A673 (cell line): Measurements from ENCODE around the gene RASL12. TPM values are rescaled to one million over a fixed set of nuclear protein-coding genes. Genes with fewer than 3 reads are reported as not detected.

Experiments used
- BruUV-seq: library from RNA; stranded (reverse); fragments of 400-500 nt; replicated peaks from 2 replicates; lab custom pipeline; 2021; lab: Mats Ljungman, UMichigan
- CTCF ChIA-PET: fragments of 300-600 bp; sonication (Branson Sonifier 250); formaldehyde crosslinking; loops from one replicate; lab custom pipeline; 2022; ENCODE audit warnings: antibody characterized with exemption; lab: Charles Lee
- POLR2A ChIA-PET: fragments of 300-600 bp; sonication (Branson Sonifier 250); formaldehyde crosslinking; loops from one replicate; lab custom pipeline; 2022; ENCODE audit warnings: antibody characterized with exemption; ENCODE audit not compliant: low non-redundant PET; lab: Charles Lee
- DNase-seq: peaks from one replicate; pipeline ENCODE4 v3.0.0-alpha.2; 2015; ENCODE audit warnings: low spot score
- H3K27ac ChIP-seq: fragments of 200-600 bp; sonication (generic); 2 replicates; pipeline ENCODE4 v1.5.1; 2016; ENCODE audit warnings: mixed run types, low read depth, mild to moderate bottlenecking, mixed read lengths, antibody characterized with exemption, low read length; ENCODE audit not compliant: poor library complexity, severe bottlenecking
- H3K27me3 ChIP-seq: fragments of 200-600 bp; sonication (generic); replicated peaks from 2 replicates; pipeline ENCODE4 v1.6.1; 2017; ENCODE audit warnings: mixed run types, low read depth, mild to moderate bottlenecking, mixed read lengths, antibody characterized with exemption, low read length; ENCODE audit not compliant: insufficient read depth, poor library complexity
- H3K36me3 ChIP-seq: fragments of 200-600 bp; sonication (generic); 2 replicates; pipeline ENCODE4 v1.6.1; 2016; ENCODE audit warnings: mixed run types, mild to moderate bottlenecking, mixed read lengths, antibody characterized with exemption, low read length; ENCODE audit not compliant: insufficient read depth, poor library complexity, severe bottlenecking
- H3K4me1 ChIP-seq: fragments of 200-600 bp; sonication (generic); 2 replicates; pipeline ENCODE4 v1.6.1; 2017; ENCODE audit warnings: mixed run types, mild to moderate bottlenecking, mixed read lengths, antibody characterized with exemption, low read length; ENCODE audit not compliant: insufficient read depth, poor library complexity, severe bottlenecking
- H3K4me3 ChIP-seq: fragments of 200-600 bp; sonication (generic); 2 replicates; pipeline ENCODE4 v1.5.1; 2016; ENCODE audit warnings: low read depth, mixed run types, mild to moderate bottlenecking, mixed read lengths, low read length; ENCODE audit not compliant: poor library complexity, severe bottlenecking
- H3K9me3 ChIP-seq: fragments of 200-600 bp; sonication (generic); 2 replicates; pipeline ENCODE4 v1.6.1; 2016; ENCODE audit warnings: mixed run types, low read depth, mild to moderate bottlenecking, mixed read lengths, antibody characterized with exemption, low read length; ENCODE audit not compliant: poor library complexity, severe bottlenecking
- EZH2 ChIP-seq: fragments of 200-600 bp; sonication (generic); IDR thresholded peaks from 2 replicates; pipeline ENCODE4 v1.6.1; 2017; ENCODE audit warnings: borderline replicate concordance, low read depth, mild to moderate bottlenecking, mixed read lengths, antibody characterized with exemption, low read length; ENCODE audit not compliant: poor library complexity, severe bottlenecking
- intact Hi-C: fragments of 100-400 bp; cut with micrococcal nuclease; formaldehyde crosslinking; loops from one replicate; pipeline ENCODE4 v1.10.0; 2022; ENCODE audit not compliant: unreplicated experiment
- total RNA-seq: library from RNA; stranded (reverse); gene quantifications from 2 replicates; pipeline ENCODE4 v1.2.3, GENCODE V29; 2021
- TF ChIP-seq, protein P1 (sequence below): fragments of 300-800, 200-600 bp; sonication (generic); conservative IDR thresholded peaks from 2 replicates; pipeline ENCODE4 v1.5.1; 2017; ENCODE audit warnings: low read depth, mild to moderate bottlenecking, antibody characterized with exemption, low read length, moderate library complexity, mixed read lengths

Gene RASL12
- total RNA-seq, 1 experiment from 2014 or later, result 0.69 TPM

DNA sequence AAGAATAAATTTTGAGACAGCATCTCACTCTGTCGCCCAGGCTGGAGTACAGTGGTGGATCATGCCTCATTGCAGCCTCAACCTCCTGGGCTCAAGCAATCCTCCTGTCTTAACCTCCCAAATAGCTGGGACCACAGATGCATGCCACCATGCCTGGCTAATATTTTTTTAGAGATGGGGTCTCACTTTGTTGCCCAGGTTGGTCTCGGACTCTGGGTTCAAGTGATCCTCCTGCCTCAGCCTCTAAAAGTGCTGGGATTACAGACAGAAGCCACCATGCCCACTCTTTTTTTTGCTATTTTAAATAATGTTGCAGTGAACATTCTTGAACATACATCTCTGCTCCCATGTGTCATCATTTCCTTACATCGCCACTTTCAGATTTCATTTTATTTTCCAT lies 29.4 kb downstream of the RASL12 start:
- POLR2A ChIA-PET, result no interaction called here

DNA sequence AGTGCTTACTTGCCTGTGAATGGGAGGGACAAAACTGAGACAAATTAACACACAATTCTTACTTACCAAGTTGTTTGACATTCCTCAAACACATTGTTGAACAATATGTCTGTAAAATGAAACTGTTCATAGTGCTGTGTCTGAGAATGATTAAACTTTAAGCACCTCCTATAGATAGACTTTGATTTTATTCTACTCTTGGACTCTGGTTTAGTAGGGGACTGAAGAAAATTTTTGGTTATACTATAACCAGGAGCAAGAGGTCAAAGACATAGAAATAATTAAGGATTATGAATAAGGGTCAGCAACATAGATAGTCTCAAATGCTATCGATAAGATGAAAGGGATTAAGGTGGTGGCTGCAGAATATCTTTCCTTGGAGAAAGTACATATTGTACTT lies 30.5 kb downstream of the RASL12 start:
- no TSS peak for BruUV-seq
- Histone ChIP-seq H3K27me3 (no peaks in the 10 kb centered on the region), H3K27ac (no peak overlapping the region), H3K4me3 (no peak overlapping the region), H3K4me1 (peaks cover 7% of the 10 kb centered on the region), H3K9me3 (no peaks in the 10 kb centered on the region), H3K36me3 (no peaks in the 10 kb centered on the region)
- TF ChIP-seq, protein P1, sequence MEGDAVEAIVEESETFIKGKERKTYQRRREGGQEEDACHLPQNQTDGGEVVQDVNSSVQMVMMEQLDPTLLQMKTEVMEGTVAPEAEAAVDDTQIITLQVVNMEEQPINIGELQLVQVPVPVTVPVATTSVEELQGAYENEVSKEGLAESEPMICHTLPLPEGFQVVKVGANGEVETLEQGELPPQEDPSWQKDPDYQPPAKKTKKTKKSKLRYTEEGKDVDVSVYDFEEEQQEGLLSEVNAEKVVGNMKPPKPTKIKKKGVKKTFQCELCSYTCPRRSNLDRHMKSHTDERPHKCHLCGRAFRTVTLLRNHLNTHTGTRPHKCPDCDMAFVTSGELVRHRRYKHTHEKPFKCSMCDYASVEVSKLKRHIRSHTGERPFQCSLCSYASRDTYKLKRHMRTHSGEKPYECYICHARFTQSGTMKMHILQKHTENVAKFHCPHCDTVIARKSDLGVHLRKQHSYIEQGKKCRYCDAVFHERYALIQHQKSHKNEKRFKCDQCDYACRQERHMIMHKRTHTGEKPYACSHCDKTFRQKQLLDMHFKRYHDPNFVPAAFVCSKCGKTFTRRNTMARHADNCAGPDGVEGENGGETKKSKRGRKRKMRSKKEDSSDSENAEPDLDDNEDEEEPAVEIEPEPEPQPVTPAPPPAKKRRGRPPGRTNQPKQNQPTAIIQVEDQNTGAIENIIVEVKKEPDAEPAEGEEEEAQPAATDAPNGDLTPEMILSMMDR, result no peak
- TF ChIP-seq EZH2, result no peak
- POLR2A ChIA-PET, result no interaction called here
- CTCF ChIA-PET, result no interaction called here
- intact Hi-C loops, result loop anchor here (10.0 kb wide), 1 partner anchor 347 kb away; no protein-coding TSS in a partner anchor
- DNase-seq, result no peak

More for the DNA sequence above, 29.4 kb downstream of the RASL12 start:
- intact Hi-C loops, result loop anchor here (10.0 kb wide), 1 partner anchor 346 kb away; no protein-coding TSS in a partner anchor
- BruUV-seq, result no TSS peak
- peaks cover 4% of the 10 kb centered on the region for H3K4me1 ChIP-seq
- no peak for DNase-seq
- no peaks in the 10 kb centered on the region for H3K36me3 ChIP-seq
- H3K27ac ChIP-seq, result no peak overlapping the region
- H3K27me3 ChIP-seq, result no peaks in the 10 kb centered on the region
- CTCF ChIA-PET, result no interaction called here
- H3K9me3 ChIP-seq, result no peaks in the 10 kb centered on the region
- H3K4me3 ChIP-seq, result no peak overlapping the region
- TF ChIP-seq, protein P1, result no peak
- no peak for TF ChIP-seq EZH2

DNA sequence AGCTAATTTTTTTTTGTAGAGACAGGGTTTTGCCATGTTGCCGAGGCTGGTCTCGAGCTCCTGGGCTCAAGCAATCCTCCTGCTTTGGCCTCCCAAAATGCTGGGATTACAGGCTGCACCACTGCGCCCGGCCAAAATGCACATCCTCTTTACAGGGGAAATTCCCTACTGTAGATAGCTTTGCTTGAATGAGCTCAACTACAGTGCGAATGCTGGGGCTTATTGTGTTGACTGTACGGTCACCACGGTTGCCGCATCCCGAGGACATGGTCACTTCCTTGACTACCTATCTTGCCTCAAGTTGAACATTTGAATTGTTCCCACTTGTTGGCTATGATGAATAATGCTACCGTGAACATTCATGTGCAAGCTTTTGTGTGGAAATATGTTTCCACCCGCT lies 33.1 kb downstream of the RASL12 start:
- CTCF ChIA-PET, result no interaction called here
- DNase-seq, result no peak
- peaks cover 7% of the 10 kb centered on the region for H3K4me1 ChIP-seq
- no peak overlapping the region for H3K4me3 ChIP-seq
- no peak overlapping the region for H3K27ac ChIP-seq
- no peaks in the 10 kb centered on the region for H3K9me3 ChIP-seq
- TF ChIP-seq EZH2, result no peak
- TF ChIP-seq, protein P1, result no peak
- no peaks in the 10 kb centered on the region for H3K27me3 ChIP-seq
- intact Hi-C loops, result loop anchor here (10.0 kb wide), 1 partner anchor 350 kb away; no protein-coding TSS in a partner anchor
- no TSS peak for BruUV-seq
- no peaks in the 10 kb centered on the region for H3K36me3 ChIP-seq
- POLR2A ChIA-PET, result no interaction called here
